Measurements from ENCODE around the gene PRPF8. TPM values are rescaled to one million over a fixed set of nuclear protein-coding genes. Genes with fewer than 3 reads are reported as not detected.

The PRPF8 gene
- total and polyA plus RNA-seq, 2 of the 13 experiments (the other 11 are each of a cell fraction or from before 2014, with no cell fraction given), result 112 to 179 TPM

DNA sequence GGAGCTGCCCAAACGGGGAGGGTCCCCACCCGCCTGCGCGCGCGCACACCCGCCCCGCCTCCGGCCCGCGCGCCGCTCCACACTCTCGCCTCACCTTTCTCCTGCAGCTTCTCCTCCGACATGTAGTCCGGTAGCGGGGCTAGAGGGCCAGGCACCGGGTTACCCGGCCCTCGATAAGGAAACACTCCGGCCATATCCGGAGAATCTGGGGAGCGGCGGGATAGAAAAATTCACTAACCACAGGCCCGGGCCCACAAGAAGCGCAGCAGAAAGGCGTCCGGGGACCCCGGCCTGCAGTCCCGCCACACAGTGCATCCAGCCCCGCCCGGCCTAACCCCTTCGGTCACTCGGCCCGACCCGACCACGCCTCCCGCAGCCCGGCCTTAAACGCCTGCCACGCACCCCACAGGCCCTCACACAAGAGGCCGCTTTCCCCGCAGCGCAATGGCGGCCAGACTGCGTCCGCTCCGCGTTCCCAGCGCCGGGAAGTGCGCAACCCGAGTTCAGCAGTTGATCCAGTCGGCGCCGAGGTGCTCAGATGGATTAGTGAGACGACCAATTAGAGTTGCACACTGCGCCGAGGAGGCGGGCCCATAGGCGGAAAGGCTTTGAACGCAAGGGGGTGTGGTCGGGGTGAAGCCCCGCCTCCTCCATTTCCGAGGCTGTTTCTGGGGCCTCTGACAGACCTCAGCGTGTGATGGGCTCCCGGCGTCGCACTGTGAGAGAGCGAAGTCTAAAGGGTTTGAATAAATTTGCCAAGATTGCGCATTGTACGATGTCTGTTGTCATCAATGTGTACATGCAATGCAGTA lies at the start of gene PRPF8 (continued):
- TF ChIP-seq, protein P1, sequence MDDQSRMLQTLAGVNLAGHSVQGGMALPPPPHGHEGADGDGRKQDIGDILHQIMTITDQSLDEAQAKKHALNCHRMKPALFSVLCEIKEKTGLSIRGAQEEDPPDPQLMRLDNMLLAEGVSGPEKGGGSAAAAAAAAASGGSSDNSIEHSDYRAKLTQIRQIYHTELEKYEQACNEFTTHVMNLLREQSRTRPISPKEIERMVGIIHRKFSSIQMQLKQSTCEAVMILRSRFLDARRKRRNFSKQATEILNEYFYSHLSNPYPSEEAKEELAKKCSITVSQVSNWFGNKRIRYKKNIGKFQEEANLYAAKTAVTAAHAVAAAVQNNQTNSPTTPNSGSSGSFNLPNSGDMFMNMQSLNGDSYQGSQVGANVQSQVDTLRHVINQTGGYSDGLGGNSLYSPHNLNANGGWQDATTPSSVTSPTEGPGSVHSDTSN (CRISPR knock-in tag; IDR thresholded peaks at IDR 0.05; ENCODE audit: borderline replicate concordance), result no peak
- TF ChIP-seq ZNF383 (CRISPR knock-in tag; IDR thresholded peaks at IDR 0.05; ENCODE audit: borderline replicate concordance) (no peak), NCOA5 (CRISPR knock-in tag; IDR thresholded peaks at IDR 0.05) (no peak), YEATS2 (CRISPR knock-in tag; IDR thresholded peaks at IDR 0.05; ENCODE audit: borderline replicate concordance) (peak; percentile 81; the same call in 1 of the 2 replicates), IRF9 (CRISPR knock-in tag; IDR thresholded peaks at IDR 0.05; ENCODE audit: borderline replicate concordance) (no peak; the same call in 1 of the 2 replicates), ZBTB7A (CRISPR knock-in tag; IDR thresholded peaks at IDR 0.05) (no peak), NFRKB (IDR thresholded peaks at IDR 0.05) (0 out of 2 replicates have a peak, but pooled peaks have one; percentile 37), HOXA7 (CRISPR knock-in tag; IDR thresholded peaks at IDR 0.05) (no peak), ZBTB1 (CRISPR knock-in tag; IDR thresholded peaks at IDR 0.05; ENCODE audit: borderline replicate concordance) (no peak), KAT7 (CRISPR knock-in tag; IDR thresholded peaks at IDR 0.05; ENCODE audit: borderline replicate concordance) (peak; percentile 79; the same call in 1 of the 2 replicates), ZNF569 (CRISPR knock-in tag; IDR thresholded peaks at IDR 0.05; ENCODE audit: borderline replicate concordance) (no peak), SP4 (CRISPR knock-in tag; IDR thresholded peaks at IDR 0.05) (peak; percentile 95), PRDM4 (CRISPR knock-in tag; IDR thresholded peaks at IDR 0.05; ENCODE audit: borderline replicate concordance) (no peak), ASH2L (IDR thresholded peaks at IDR 0.05; ENCODE audit: insufficient read length, low read depth, low read length) (peak; percentile 89), HHEX (CRISPR knock-in tag; IDR thresholded peaks at IDR 0.05) (no peak), ZFYVE20 (CRISPR knock-in tag; IDR thresholded peaks at IDR 0.05; ENCODE audit: borderline replicate concordance, low read depth) (no peak)
- TF ChIP-seq, protein P2, sequence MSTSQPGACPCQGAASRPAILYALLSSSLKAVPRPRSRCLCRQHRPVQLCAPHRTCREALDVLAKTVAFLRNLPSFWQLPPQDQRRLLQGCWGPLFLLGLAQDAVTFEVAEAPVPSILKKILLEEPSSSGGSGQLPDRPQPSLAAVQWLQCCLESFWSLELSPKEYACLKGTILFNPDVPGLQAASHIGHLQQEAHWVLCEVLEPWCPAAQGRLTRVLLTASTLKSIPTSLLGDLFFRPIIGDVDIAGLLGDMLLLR (CRISPR knock-in tag; IDR thresholded peaks at IDR 0.05), result peak; percentile 55; the same call in 1 of the 2 replicates
- TF ChIP-seq, protein P3, sequence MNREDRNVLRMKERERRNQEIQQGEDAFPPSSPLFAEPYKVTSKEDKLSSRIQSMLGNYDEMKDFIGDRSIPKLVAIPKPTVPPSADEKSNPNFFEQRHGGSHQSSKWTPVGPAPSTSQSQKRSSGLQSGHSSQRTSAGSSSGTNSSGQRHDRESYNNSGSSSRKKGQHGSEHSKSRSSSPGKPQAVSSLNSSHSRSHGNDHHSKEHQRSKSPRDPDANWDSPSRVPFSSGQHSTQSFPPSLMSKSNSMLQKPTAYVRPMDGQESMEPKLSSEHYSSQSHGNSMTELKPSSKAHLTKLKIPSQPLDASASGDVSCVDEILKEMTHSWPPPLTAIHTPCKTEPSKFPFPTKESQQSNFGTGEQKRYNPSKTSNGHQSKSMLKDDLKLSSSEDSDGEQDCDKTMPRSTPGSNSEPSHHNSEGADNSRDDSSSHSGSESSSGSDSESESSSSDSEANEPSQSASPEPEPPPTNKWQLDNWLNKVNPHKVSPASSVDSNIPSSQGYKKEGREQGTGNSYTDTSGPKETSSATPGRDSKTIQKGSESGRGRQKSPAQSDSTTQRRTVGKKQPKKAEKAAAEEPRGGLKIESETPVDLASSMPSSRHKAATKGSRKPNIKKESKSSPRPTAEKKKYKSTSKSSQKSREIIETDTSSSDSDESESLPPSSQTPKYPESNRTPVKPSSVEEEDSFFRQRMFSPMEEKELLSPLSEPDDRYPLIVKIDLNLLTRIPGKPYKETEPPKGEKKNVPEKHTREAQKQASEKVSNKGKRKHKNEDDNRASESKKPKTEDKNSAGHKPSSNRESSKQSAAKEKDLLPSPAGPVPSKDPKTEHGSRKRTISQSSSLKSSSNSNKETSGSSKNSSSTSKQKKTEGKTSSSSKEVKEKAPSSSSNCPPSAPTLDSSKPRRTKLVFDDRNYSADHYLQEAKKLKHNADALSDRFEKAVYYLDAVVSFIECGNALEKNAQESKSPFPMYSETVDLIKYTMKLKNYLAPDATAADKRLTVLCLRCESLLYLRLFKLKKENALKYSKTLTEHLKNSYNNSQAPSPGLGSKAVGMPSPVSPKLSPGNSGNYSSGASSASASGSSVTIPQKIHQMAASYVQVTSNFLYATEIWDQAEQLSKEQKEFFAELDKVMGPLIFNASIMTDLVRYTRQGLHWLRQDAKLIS (CRISPR knock-in tag; IDR thresholded peaks at IDR 0.05), result no peak
